DND-41 (cell line): ENCODE results near the gene UACA.

ENCODE experiments used
- CTCF ChIP-seq: IDR thresholded peaks from 2 replicates; pipeline ENCODE4 v1.5.1; 2012; ENCODE audit warnings: borderline replicate concordance, low read length, moderate library complexity, mild to moderate bottlenecking; ENCODE audit not compliant: poor library complexity, severe bottlenecking; ENCODE audit errors: extremely low read depth
- EZH2 ChIP-seq: IDR thresholded peaks from 3 replicates; pipeline ENCODE4 v1.6.1; 2012; ENCODE audit warnings: borderline replicate concordance, low read depth, mild to moderate bottlenecking, moderate library complexity, low read length, inconsistent platforms; ENCODE audit not compliant: severe bottlenecking

- TF ChIP-seq EZH2, result no peak
- no peak for TF ChIP-seq CTCF
Measured at GRCh38 chr15:70633103-70633831, 130.1 kb downstream of the UACA start.
